ENCODE data around the gene TRMO.

The TRMO gene

GRCh38 chr9:97944612-97945011 lies 22.3 kb upstream of the TRMO start:
- no peak for DNase-seq (ENCODE audit: extremely low read depth, low read depth)
- TF ChIP-seq CTCF (IDR thresholded peaks at IDR 0.05; ENCODE audit: low read depth, low read length) = no peak

GRCh38 chr9:97943308-97943855 lies 21.1 kb upstream of the TRMO start:
- DNase-seq (ENCODE audit: extremely low read depth, low read depth) = no peak
- TF ChIP-seq CTCF (IDR thresholded peaks at IDR 0.05; ENCODE audit: low read depth, low read length) = no peak

GRCh38 chr9:97941323-97941722 lies 19.0 kb upstream of the TRMO start:
- no peak for TF ChIP-seq CTCF (IDR thresholded peaks at IDR 0.05; ENCODE audit: low read depth, low read length)
- no peak for DNase-seq (ENCODE audit: extremely low read depth, low read depth)

GRCh38 chr9:97940741-97941140 lies 18.4 kb upstream of the TRMO start:
- no peak for TF ChIP-seq CTCF (IDR thresholded peaks at IDR 0.05; ENCODE audit: low read depth, low read length)
- DNase-seq (ENCODE audit: extremely low read depth, low read depth) = no peak

- DNase-seq (ENCODE audit: extremely low read depth, low read depth) = no peak
- no peak for TF ChIP-seq CTCF (IDR thresholded peaks at IDR 0.05; ENCODE audit: low read depth, low read length)
Measured at GRCh38 chr9:97940233-97940632, 17.9 kb upstream of the TRMO start.

GRCh38 chr9:97938081-97938644 lies 15.9 kb upstream of the TRMO start, which contains the start of gene HEMGN:
HEMGN (minus strand) TSS chr9:97938172; CDS start chr9:97938136, 36 bp downstream.
- DNase-seq (ENCODE audit: extremely low read depth, low read depth) = no peak
- TF ChIP-seq CTCF (IDR thresholded peaks at IDR 0.05; ENCODE audit: low read depth, low read length) = no peak

GRCh38 chr9:97936998-97937397 lies 14.7 kb upstream of the TRMO start:
- TF ChIP-seq CTCF (IDR thresholded peaks at IDR 0.05; ENCODE audit: low read depth, low read length) = no peak
- no peak for DNase-seq (ENCODE audit: extremely low read depth, low read depth)

Data from AG09319 (cell line).